Hepatocyte (in vitro differentiated cells): Measurements from ENCODE around the gene GAL.

Experiments
- EZH2 ChIP-seq: fragments of 200-600 bp; sonication (generic); IDR thresholded peaks from 2 replicates; pipeline ENCODE4 v1.6.1; 2016; ENCODE audit warnings: antibody characterized with exemption, mild to moderate bottlenecking, borderline replicate concordance
- TF ChIP-seq, protein P1 (sequence below): fragments of 200-600 bp; sonication (generic); IDR thresholded peaks from 2 replicates; pipeline ENCODE4 v1.5.1; 2016; ENCODE audit warnings: antibody characterized with exemption, mild to moderate bottlenecking; ENCODE audit not compliant: poor library complexity

- no peak for TF ChIP-seq EZH2
- TF ChIP-seq, protein P1, sequence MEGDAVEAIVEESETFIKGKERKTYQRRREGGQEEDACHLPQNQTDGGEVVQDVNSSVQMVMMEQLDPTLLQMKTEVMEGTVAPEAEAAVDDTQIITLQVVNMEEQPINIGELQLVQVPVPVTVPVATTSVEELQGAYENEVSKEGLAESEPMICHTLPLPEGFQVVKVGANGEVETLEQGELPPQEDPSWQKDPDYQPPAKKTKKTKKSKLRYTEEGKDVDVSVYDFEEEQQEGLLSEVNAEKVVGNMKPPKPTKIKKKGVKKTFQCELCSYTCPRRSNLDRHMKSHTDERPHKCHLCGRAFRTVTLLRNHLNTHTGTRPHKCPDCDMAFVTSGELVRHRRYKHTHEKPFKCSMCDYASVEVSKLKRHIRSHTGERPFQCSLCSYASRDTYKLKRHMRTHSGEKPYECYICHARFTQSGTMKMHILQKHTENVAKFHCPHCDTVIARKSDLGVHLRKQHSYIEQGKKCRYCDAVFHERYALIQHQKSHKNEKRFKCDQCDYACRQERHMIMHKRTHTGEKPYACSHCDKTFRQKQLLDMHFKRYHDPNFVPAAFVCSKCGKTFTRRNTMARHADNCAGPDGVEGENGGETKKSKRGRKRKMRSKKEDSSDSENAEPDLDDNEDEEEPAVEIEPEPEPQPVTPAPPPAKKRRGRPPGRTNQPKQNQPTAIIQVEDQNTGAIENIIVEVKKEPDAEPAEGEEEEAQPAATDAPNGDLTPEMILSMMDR, result no peak
Observed at GRCh38 chr11:68673991-68674390, 10.4 kb upstream of the GAL start.
